ENCODE measurements around the gene YTHDF1. TPM values are rescaled to one million over a fixed set of nuclear protein-coding genes. Genes with fewer than 3 reads are reported as not detected.

Gene YTHDF1
- total and polyA plus RNA-seq, 8 donors, result 11.1 to 24.0 (median 15.9) TPM

- intact Hi-C loops (cut with DNase I), result no loop called here
- no peak for FAIRE-seq
Measured at GRCh38 chr20:63180569-63181185, 35.3 kb downstream of the YTHDF1 start.

GRCh38 chr20:63179687-63180568 lies 36.0 kb downstream of the YTHDF1 start:
- H3K27me3 ChIP-seq, result peaks cover 0 to 45% (median 11%) of the 10 kb centered on the region in 4 donors
- WGBS, 2 donors, result 41 to 42% methylated on average over 14 of the region's 14 CpGs
- TF ChIP-seq CTCF (IDR thresholded peaks at IDR 0.05), result no peak
- intact Hi-C loops (cut with DNase I), result loop anchor here in 1 of 3 donors (5.0 kb wide), 1 partner anchor 128 kb away; no protein-coding TSS in a partner anchor
- H3K9me3 ChIP-seq, result no peaks in the 10 kb centered on the region
- no peak overlapping the region for H3K4me3 ChIP-seq
- no peaks in the 10 kb centered on the region for H3K36me3 ChIP-seq
- H3K4me1 ChIP-seq, result peaks cover 0 to 10% (median 0%) of the 10 kb centered on the region in 3 donors
- FAIRE-seq (no peak), DNase-seq (peak in 1 of 6 donors; percentile 56), ATAC-seq (no peak)
- H3K27ac ChIP-seq, result no peak overlapping the region

More at GRCh38 chr20:63180569-63181185, 35.3 kb downstream of the YTHDF1 start:
- DNase-seq, result peak in 1 of 6 donors; percentile 54
- no peak for ATAC-seq
- H3K9me3 ChIP-seq, result no peaks in the 10 kb centered on the region
- H3K27me3 ChIP-seq, result peaks cover 0 to 38% (median 9%) of the 10 kb centered on the region in 4 donors
- no peak overlapping the region for H3K4me3 ChIP-seq
- TF ChIP-seq CTCF (IDR thresholded peaks at IDR 0.05), result no peak
- H3K4me1 ChIP-seq, result peaks cover 0 to 10% (median 0%) of the 10 kb centered on the region in 3 donors
- no peak overlapping the region for H3K27ac ChIP-seq
- H3K36me3 ChIP-seq, result no peaks in the 10 kb centered on the region
- WGBS, 2 donors, result 76 to 82% methylated on average over 11 of the region's 11 CpGs

GRCh38 chr20:63178889-63179686 lies 36.8 kb downstream of the YTHDF1 start:
- H3K4me1 ChIP-seq, result peaks cover 0 to 10% (median 0%) of the 10 kb centered on the region in 3 donors
- WGBS, 2 donors, result 1 to 3% methylated on average over 52 to 74 of the region's 74 CpGs
- DNase-seq (peak in 4 of 6 donors; percentile 8 to 76 (median 36)), FAIRE-seq (no peak), ATAC-seq (peak; percentile 31 to 69 (median 41))
- no peaks in the 10 kb centered on the region for H3K9me3 ChIP-seq
- peak overlapping the region in 2 of 4 donors; percentile 8 to 36 for H3K4me3 ChIP-seq
- H3K27me3 ChIP-seq, result peaks cover 0 to 51% (median 15%) of the 10 kb centered on the region in 4 donors
- no peak overlapping the region for H3K27ac ChIP-seq
- no peaks in the 10 kb centered on the region for H3K36me3 ChIP-seq
- peak in 1 of 4 donors; percentile 8 for TF ChIP-seq CTCF (IDR thresholded peaks at IDR 0.05)
- intact Hi-C loops (cut with DNase I), result loop anchor here in 1 of 3 donors (5.0 kb wide), 1 partner anchor 127 kb away; no protein-coding TSS in a partner anchor

- no peaks in the 10 kb centered on the region for H3K9me3 ChIP-seq
- DNase-seq (peak in 1 of 6 donors; percentile 34), FAIRE-seq (no peak), ATAC-seq (no peak)
- no peaks in the 10 kb centered on the region for H3K36me3 ChIP-seq
- no peak for TF ChIP-seq CTCF (IDR thresholded peaks at IDR 0.05)
- peaks cover 0 to 10% (median 0%) of the 10 kb centered on the region in 3 donors for H3K4me1 ChIP-seq
- intact Hi-C loops (cut with DNase I), result loop anchor here in 1 of 3 donors (5.0 kb wide), 1 partner anchor 126 kb away; no protein-coding TSS in a partner anchor
- H3K27me3 ChIP-seq, result peaks cover 0 to 55% (median 15%) of the 10 kb centered on the region in 4 donors
- peak overlapping the region in 1 of 4 donors; percentile 22 for H3K4me3 ChIP-seq
- H3K27ac ChIP-seq, result no peak overlapping the region
- WGBS, 2 donors, result 1% methylated on average over 40 to 49 of the region's 49 CpGs
Measured at GRCh38 chr20:63178446-63178820, 37.5 kb downstream of the YTHDF1 start.
